ENCODE data around the gene ZNF292. TPM values are rescaled to one million over a fixed set of nuclear protein-coding genes. Genes with fewer than 3 reads are reported as not detected.

ZNF292 gene
- total RNA-seq, 3 donors from 2014 or later (not counting 1 experiment from before 2014, with no cell fraction given) = 78.7 to 90.4 (median 89.4) TPM

DNA sequence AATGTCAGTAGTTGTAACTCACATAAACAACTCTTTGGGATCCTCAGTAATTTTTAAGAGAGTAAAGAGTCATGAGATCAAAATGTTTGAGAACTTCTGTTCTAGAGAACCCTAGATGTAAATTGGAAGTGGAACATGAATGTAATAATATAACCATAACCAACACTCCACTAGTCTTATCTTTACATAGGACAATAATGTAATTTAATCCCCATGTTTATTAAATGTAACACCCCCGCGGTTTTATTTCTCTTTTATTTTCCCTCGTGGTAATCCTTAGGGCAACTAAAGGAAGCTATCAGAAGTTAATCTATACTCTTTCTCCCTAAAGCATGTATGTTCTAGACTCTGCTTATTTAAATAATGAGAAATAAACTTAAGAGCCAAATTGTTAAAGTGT lies 54.4 kb downstream of the ZNF292 start:
- H3K27ac Mint-ChIP-seq = peak overlapping the region in 1 of 2 donors; percentile 26

GRCh38 chr6:87210979-87211378 lies 55.6 kb downstream of the ZNF292 start:
- H3K27ac ChIP-seq (ENCODE audit: low read length) = no peak overlapping the region
- Mint-ChIP-seq H3K9me3 (no peaks in the 10 kb centered on the region), H3K27me3 (ENCODE audit: low read depth in 2 of 2) (no peaks in the 10 kb centered on the region), H3K27ac (peak overlapping the region in 1 of 2 donors; percentile 46), H3K36me3 (no peaks in the 10 kb centered on the region), H3K4me1 (peaks cover 63 to 71% of the 10 kb centered on the region in 2 donors), H3K4me3 (no peak overlapping the region)
- H3K27me3 ChIP-seq (ENCODE audit: control insufficient read depth, insufficient read depth, low read length) = no peaks in the 10 kb centered on the region
- no peaks in the 10 kb centered on the region for H3K4me1 ChIP-seq (ENCODE audit: control insufficient read depth, insufficient read depth, low read length)
- no peaks in the 10 kb centered on the region for H3K9me3 ChIP-seq (ENCODE audit: control insufficient read depth, insufficient read depth, low read length)
- DNase-seq (no peak), ATAC-seq (no peak)
- no CpG with 5 or more reads among the region's 1 CpG for whole genome bisulfite sequencing (ENCODE audit: insufficient coverage)
- no peak overlapping the region for H3K4me3 ChIP-seq (ENCODE audit: low read length)
- intact Hi-C loops (cut with micrococcal nuclease) = no loop called here
- no peak for TF ChIP-seq CTCF (IDR thresholded peaks at IDR 0.05)
- H3K36me3 ChIP-seq (ENCODE audit: control insufficient read depth, insufficient read depth, low read length) = no peaks in the 10 kb centered on the region

More for the DNA sequence above, 54.4 kb downstream of the ZNF292 start:
- DNase-seq = no peak
- H3K27me3 Mint-ChIP-seq (ENCODE audit: low read depth in 2 of 2) = no peaks in the 10 kb centered on the region
- Histone ChIP-seq H3K9me3 (ENCODE audit: control insufficient read depth, insufficient read depth, low read length) (no peaks in the 10 kb centered on the region), H3K27ac (ENCODE audit: low read length) (no peak overlapping the region), H3K4me1 (ENCODE audit: control insufficient read depth, insufficient read depth, low read length) (no peaks in the 10 kb centered on the region), H3K27me3 (ENCODE audit: control insufficient read depth, insufficient read depth, low read length) (no peaks in the 10 kb centered on the region), H3K36me3 (ENCODE audit: control insufficient read depth, insufficient read depth, low read length) (no peaks in the 10 kb centered on the region), H3K4me3 (ENCODE audit: low read length) (no peak overlapping the region)
- intact Hi-C loops (cut with micrococcal nuclease) = no loop called here
- H3K4me1 Mint-ChIP-seq = peaks cover 63 to 79% of the 10 kb centered on the region in 2 donors
- ATAC-seq = no peak
- no peaks in the 10 kb centered on the region for H3K9me3 Mint-ChIP-seq
- no peak for TF ChIP-seq CTCF (IDR thresholded peaks at IDR 0.05)
- H3K36me3 Mint-ChIP-seq = no peaks in the 10 kb centered on the region
- no CpG with 5 or more reads among the region's 3 CpGs for WGBS (ENCODE audit: insufficient coverage)
- no peak overlapping the region for H3K4me3 Mint-ChIP-seq

DNA sequence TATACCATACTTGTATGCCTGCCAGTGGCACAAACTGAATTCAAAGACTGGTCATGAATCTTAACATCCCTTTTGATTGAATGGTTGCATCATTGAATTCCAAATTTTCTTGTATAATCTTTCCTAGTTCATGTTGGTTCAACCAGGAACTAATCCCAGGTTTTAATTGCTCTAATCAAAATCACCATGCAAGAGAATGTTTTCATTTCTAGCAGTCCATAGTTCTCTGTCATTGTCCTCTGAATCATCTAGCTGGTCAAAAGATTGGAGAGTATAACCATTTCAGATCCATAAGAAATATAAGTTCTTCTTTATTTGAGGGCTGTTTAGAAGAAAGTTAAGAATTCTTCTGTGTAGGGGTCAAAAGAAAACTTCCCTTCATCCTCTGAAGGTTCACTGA lies 57.2 kb downstream of the ZNF292 start:
- Histone ChIP-seq H3K4me1 (ENCODE audit: control insufficient read depth, insufficient read depth, low read length) (no peaks in the 10 kb centered on the region), H3K27me3 (ENCODE audit: control insufficient read depth, insufficient read depth, low read length) (no peaks in the 10 kb centered on the region), H3K36me3 (ENCODE audit: control insufficient read depth, insufficient read depth, low read length) (peaks cover 15% of the 10 kb centered on the region), H3K27ac (ENCODE audit: low read length) (no peak overlapping the region), H3K9me3 (ENCODE audit: control insufficient read depth, insufficient read depth, low read length) (no peaks in the 10 kb centered on the region), H3K4me3 (ENCODE audit: low read length) (no peak overlapping the region)
- Mint-ChIP-seq H3K27ac (peak overlapping the region; percentile 11 to 41), H3K9me3 (no peaks in the 10 kb centered on the region), H3K4me1 (peaks cover 60 to 61% of the 10 kb centered on the region in 2 donors), H3K36me3 (no peaks in the 10 kb centered on the region), H3K4me3 (no peak overlapping the region), H3K27me3 (ENCODE audit: low read depth in 2 of 2) (no peaks in the 10 kb centered on the region)
- TF ChIP-seq CTCF (IDR thresholded peaks at IDR 0.05) = no peak
- intact Hi-C loops (cut with micrococcal nuclease) = no loop called here
- ATAC-seq = no peak
- DNase-seq = no peak

DNA sequence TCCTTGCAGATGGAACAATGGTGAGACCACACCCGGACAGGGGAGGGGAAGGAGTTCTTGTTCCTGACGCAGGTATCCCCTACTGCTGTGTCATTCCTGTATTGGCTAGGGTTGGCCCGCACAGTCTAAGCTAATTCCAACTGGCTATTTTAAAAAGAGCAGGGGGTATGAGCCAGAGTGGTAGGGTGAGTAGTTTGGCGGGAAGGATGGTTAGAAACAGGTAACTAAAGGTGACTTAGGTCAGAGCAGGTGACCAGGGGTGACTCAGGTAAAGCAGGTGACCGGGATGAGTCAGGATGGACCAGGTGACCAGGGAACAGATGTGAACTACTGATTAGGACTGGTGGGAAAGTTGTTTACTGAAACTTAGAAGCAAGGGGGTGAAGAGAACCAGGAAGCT lies 58.0 kb downstream of the ZNF292 start:
- intact Hi-C loops (cut with micrococcal nuclease) = no loop called here
- no peak for TF ChIP-seq CTCF (IDR thresholded peaks at IDR 0.05)
- Mint-ChIP-seq H3K9me3 (no peaks in the 10 kb centered on the region), H3K36me3 (no peaks in the 10 kb centered on the region), H3K27me3 (ENCODE audit: low read depth in 2 of 2) (no peaks in the 10 kb centered on the region), H3K27ac (peak overlapping the region; percentile 11 to 41), H3K4me3 (no peak overlapping the region), H3K4me1 (peaks cover 53 to 57% of the 10 kb centered on the region in 2 donors)
- Histone ChIP-seq H3K27me3 (ENCODE audit: control insufficient read depth, insufficient read depth, low read length) (no peaks in the 10 kb centered on the region), H3K4me3 (ENCODE audit: low read length) (no peak overlapping the region), H3K4me1 (ENCODE audit: control insufficient read depth, insufficient read depth, low read length) (no peaks in the 10 kb centered on the region), H3K27ac (ENCODE audit: low read length) (no peak overlapping the region), H3K36me3 (ENCODE audit: control insufficient read depth, insufficient read depth, low read length) (peaks cover 20% of the 10 kb centered on the region), H3K9me3 (ENCODE audit: control insufficient read depth, insufficient read depth, low read length) (no peaks in the 10 kb centered on the region)
- 83% methylated on average over 5 of the region's 5 CpGs for WGBS (ENCODE audit: insufficient coverage)
- ATAC-seq (no peak), DNase-seq (no peak)

All from natural killer cell (primary cell).